Lung (tissue), 16 donors: ENCODE measurements around the gene TM7SF3. TPM values are rescaled to one million over a fixed set of nuclear protein-coding genes. Genes with fewer than 3 reads are reported as not detected.

Experiments used
- ATAC-seq: fragments of 200-7000 bp; cut with Tn5 transposase; one replicate; pipeline ENCODE4 v1.9.1; 2020; ENCODE audit warnings: moderate number of reproducible peaks; ENCODE audit not compliant: insufficient read depth, low FRiP score
- DNase-seq, 3 donors: peaks; one replicate each; pipeline ENCODE4 v3.0.0-alpha.2; 2013 to 2017
- H3K27ac ChIP-seq, 2 donors: one replicate each; pipeline ENCODE4 v1.5.1; 2013; ENCODE audit warnings: mild to moderate bottlenecking in 2 of 2, moderate library complexity in 2 of 2, control low read depth in 1 of 2, inconsistent platforms in 1 of 2, low read depth in 1 of 2, low read length in 1 of 2
- H3K27me3 ChIP-seq, 3 donors: one replicate each; pipeline ENCODE4 v1.5.1; 2013; ENCODE audit warnings: low read length in 2 of 3; ENCODE audit not compliant: control insufficient read depth in 3 of 3, insufficient read depth in 3 of 3
- H3K36me3 ChIP-seq, 4 donors: one replicate each; pipeline ENCODE4 v1.5.1; 2013; ENCODE audit warnings: low read length in 4 of 4, mild to moderate bottlenecking in 1 of 4, moderate library complexity in 1 of 4; ENCODE audit not compliant: control insufficient read depth in 4 of 4, insufficient read depth in 4 of 4
- H3K4me1 ChIP-seq, 5 donors: one replicate each; pipeline ENCODE4 v1.5.1; 2013; ENCODE audit warnings: low read length in 5 of 5, mild to moderate bottlenecking in 2 of 5, moderate library complexity in 1 of 5; ENCODE audit not compliant: control insufficient read depth in 5 of 5, insufficient read depth in 5 of 5
- H3K4me3 ChIP-seq: one replicate; pipeline ENCODE4 v1.5.1; 2013; ENCODE audit warnings: mild to moderate bottlenecking, control low read depth, moderate library complexity
- H3K9ac ChIP-seq, 2 donors: one replicate each; pipeline ENCODE4 v1.5.1; 2013; ENCODE audit warnings: low read length in 2 of 2, control low read depth in 1 of 2; ENCODE audit not compliant: insufficient read depth in 1 of 2
- H3K9me3 ChIP-seq, 4 donors: one replicate each; pipeline ENCODE4 v1.5.1; 2013; ENCODE audit warnings: low read length in 3 of 4, mild to moderate bottlenecking in 1 of 4, moderate library complexity in 1 of 4; ENCODE audit not compliant: control insufficient read depth in 4 of 4, insufficient read depth in 3 of 4
- WGBS, 2 donors: extraction: QIAGEN DNeasy Blood & Tissue Kit; methylation state at CpG; one replicate each; pipeline ENCODE4 v1.1.7; 2013; 5-methylcytosine and 5-hydroxymethylcytosine counted together
- long read RNA-seq, 5 donors: transcript quantifications; one replicate each; lab custom pipeline, GENCODE V29; 2026
- polyA plus RNA-seq, 2 donors: library from polyadenylated mRNA; stranded (reverse); fragments of 200-250 nt; gene quantifications; one replicate each; pipeline ENCODE4 v1.2.1, GENCODE V29; 2013
- total RNA-seq, 2 donors: library from RNA; depleted of rRNA in 1 of 2; stranded (reverse); fragments of >200 nt in 1 of 2; gene quantifications; one replicate each; pipeline ENCODE4 v1.2.1, GENCODE V29; 2014 to 2021
- TF ChIP-seq, protein P1 (sequence below): IDR thresholded peaks from 2 replicates; pipeline ENCODE4 v1.5.1; 2012; ENCODE audit warnings: mild to moderate bottlenecking; ENCODE audit errors: control extremely low read depth, extremely low read depth
- donor health status: control.
- donor health status: control.
- donor health status: Bipolar disorder and iron deficiency.
- donor health status: healthy.
- donor health status: DM: yes; HTN: yes; CAD: no.

TM7SF3 gene, protein sequence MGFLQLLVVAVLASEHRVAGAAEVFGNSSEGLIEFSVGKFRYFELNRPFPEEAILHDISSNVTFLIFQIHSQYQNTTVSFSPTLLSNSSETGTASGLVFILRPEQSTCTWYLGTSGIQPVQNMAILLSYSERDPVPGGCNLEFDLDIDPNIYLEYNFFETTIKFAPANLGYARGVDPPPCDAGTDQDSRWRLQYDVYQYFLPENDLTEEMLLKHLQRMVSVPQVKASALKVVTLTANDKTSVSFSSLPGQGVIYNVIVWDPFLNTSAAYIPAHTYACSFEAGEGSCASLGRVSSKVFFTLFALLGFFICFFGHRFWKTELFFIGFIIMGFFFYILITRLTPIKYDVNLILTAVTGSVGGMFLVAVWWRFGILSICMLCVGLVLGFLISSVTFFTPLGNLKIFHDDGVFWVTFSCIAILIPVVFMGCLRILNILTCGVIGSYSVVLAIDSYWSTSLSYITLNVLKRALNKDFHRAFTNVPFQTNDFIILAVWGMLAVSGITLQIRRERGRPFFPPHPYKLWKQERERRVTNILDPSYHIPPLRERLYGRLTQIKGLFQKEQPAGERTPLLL
- 10 to 100 TPM; 54.9 to 60.4 TPM for total RNA-seq
- polyA plus RNA-seq: 10 to 100 TPM; 28.4 to 36.7 TPM
- long read RNA-seq, donor 1, partial matches to known transcripts: 0 of 4 reads
- long read RNA-seq, donor 1, other reads (novel, unspliced or antisense): 0 of 4 reads
- long read RNA-seq, donor 2, partial matches to known transcripts: 0 of 2 reads
- long read RNA-seq, donor 2, other reads (novel, unspliced or antisense): 0 of 2 reads
- long read RNA-seq, donor 3, transcript TM7SF3-201 (12 exons, 2,709 nt): major isoform, 5 of 9 reads
- long read RNA-seq, donor 3, partial matches to known transcripts: 0 of 9 reads
- long read RNA-seq, donor 3, other reads (novel, unspliced or antisense): 0 of 9 reads
- long read RNA-seq, donor 4, partial matches to known transcripts: 69 of 84 reads
- long read RNA-seq, donor 4, other reads (novel, unspliced or antisense): 13 of 84 reads
- long read RNA-seq, donor 5, transcript TM7SF3-201 (12 exons, 2,709 nt): major isoform, 9 of 24 reads
- long read RNA-seq, donor 5, partial matches to known transcripts: 13 of 24 reads
- long read RNA-seq, donor 5, other reads (novel, unspliced or antisense): 0 of 24 reads

DNA sequence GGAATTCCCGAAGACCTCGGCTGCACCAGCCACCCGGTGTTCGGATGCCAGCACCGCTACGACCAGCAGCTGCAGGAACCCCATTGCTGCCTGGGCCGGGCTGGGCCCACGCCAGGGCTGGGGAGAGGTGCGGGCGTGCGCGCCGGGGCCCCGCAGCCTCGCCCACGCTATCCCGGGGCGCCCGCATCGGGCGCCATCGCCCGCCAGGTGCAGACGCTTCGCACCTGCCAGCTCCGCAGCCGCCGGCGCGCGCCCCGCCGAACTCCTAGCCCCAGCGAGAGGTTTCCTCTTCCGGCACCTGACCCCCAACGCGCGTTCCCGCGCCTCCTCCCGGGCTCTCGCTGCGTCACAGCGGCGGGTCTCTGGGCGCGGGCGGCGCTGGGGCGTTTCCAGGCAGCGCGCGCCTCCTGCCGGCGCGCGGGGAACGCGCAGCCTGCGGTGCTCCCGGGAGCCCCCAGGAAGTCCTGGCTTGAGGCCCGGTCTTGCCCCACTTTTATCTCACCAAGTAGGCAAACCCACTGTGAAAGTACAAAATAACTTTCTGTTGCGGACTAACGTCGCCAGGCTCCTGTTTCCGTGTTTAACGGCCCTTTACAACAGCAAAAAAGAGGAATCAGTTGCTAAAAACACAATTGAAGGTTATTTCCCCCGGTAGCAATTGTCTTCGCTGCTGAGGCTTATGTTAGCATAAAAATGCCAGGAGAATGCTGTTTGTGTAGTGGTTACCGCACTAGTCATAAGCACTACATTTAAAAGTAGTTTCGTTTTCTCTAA lies at the start of gene TM7SF3:
Gene TM7SF3, minus strand, starts transcription at position 300 of the 774 bp plus-strand sequence. Its CDS starts 216 bp downstream, at position 84.
- WGBS, 2 donors: 0% methylated on average over 67 to 71 of the region's 71 CpGs
- DNase-seq: peak; percentile 93 to 96 (median 94)
- Histone ChIP-seq H3K4me3 (peak within 1 kb of the TSS; percentile 95), H3K36me3 (no peaks in the 10 kb centered on the region), H3K27ac (peak within 1 kb of the TSS; percentile 85 to 97), H3K9ac (peak within 1 kb of the TSS; percentile 41 to 98), H3K9me3 (no peaks in the 10 kb centered on the region), H3K27me3 (no peaks in the 10 kb centered on the region), H3K4me1 (peaks cover 0 to 15% (median 12%) of the 10 kb centered on the region in 5 donors)
- TF ChIP-seq, protein P1, sequence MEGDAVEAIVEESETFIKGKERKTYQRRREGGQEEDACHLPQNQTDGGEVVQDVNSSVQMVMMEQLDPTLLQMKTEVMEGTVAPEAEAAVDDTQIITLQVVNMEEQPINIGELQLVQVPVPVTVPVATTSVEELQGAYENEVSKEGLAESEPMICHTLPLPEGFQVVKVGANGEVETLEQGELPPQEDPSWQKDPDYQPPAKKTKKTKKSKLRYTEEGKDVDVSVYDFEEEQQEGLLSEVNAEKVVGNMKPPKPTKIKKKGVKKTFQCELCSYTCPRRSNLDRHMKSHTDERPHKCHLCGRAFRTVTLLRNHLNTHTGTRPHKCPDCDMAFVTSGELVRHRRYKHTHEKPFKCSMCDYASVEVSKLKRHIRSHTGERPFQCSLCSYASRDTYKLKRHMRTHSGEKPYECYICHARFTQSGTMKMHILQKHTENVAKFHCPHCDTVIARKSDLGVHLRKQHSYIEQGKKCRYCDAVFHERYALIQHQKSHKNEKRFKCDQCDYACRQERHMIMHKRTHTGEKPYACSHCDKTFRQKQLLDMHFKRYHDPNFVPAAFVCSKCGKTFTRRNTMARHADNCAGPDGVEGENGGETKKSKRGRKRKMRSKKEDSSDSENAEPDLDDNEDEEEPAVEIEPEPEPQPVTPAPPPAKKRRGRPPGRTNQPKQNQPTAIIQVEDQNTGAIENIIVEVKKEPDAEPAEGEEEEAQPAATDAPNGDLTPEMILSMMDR: peak; percentile 82
- ATAC-seq: peak; percentile 95

DNA sequence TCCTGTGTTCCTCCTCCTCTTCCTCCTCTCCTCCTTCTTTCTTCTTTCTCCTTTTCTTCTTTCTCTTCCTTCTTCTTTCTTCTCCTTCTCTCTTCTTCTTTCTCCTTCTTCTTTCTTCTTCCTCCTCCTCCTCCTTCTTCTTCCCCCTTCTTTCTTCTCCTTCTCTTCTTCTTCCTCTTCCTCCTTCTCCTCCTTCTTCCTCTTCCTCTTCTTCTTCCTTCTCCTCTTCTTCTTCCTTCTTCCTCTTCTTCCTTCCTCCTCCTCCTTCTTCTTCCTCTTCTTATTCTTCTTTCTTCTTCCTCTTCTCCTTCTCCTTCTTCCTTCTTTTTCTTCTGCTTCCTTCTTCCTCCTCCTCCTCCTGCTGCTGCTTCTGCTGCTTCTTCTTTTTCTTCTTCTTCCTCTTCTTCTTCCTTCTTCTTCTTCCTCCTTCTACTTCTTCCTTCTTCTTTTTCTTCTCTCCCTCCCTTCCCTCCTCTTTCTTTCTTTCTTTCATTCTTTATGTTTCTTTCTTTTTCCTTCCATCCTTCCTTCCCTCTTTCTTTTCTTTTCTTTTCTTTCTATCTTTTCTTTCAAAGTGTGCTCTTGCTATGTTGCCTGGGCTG lies 49.2 kb upstream of the TM7SF3 start:
- Histone ChIP-seq H3K9ac (no peak overlapping the region), H3K27me3 (no peaks in the 10 kb centered on the region), H3K36me3 (peaks cover 0 to 3% (median 0%) of the 10 kb centered on the region in 4 donors), H3K4me1 (no peaks in the 10 kb centered on the region), H3K4me3 (no peak overlapping the region), H3K27ac (no peak overlapping the region), H3K9me3 (peaks cover 0 to 2% (median 0%) of the 10 kb centered on the region in 4 donors)
- TF ChIP-seq, protein P1: no peak
- ATAC-seq (no peak), DNase-seq (no peak)

DNA sequence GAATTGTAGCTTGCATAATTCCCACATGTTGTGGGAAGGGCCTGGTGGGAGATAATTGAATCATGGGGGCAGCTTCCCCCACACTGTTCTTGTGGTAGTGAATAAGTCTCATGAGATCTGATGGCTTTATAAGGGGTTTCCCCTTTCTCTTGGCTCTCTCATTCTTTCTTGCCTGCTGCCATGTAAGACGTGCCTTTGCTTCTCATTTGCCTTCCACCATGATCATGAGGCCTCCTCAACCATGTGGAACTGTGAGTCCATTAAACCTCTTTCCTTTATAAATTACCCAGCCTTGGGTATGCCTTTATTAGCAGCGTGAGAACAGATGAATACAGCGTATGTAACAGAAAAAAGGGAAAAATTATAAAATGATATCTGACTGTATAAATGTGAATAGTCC lies 47.1 kb upstream of the TM7SF3 start:
- 92 to 97% methylated on average over 3 of the region's 3 CpGs for WGBS, 2 donors
- H3K27me3 ChIP-seq: no peaks in the 10 kb centered on the region
- peaks cover 0 to 2% (median 0%) of the 10 kb centered on the region in 4 donors for H3K9me3 ChIP-seq
- H3K4me3 ChIP-seq: no peak overlapping the region
- H3K4me1 ChIP-seq: no peaks in the 10 kb centered on the region
- peaks cover 0 to 3% (median 0%) of the 10 kb centered on the region in 4 donors for H3K36me3 ChIP-seq
- DNase-seq (no peak), ATAC-seq (no peak)
- TF ChIP-seq, protein P1: no peak
- no peak overlapping the region for H3K9ac ChIP-seq
- no peak overlapping the region for H3K27ac ChIP-seq
